Measurements from ENCODE around the gene CCDC187.
"Not testable (repeated sequence)": the region's sequence is repeated elsewhere in the genome, so short reads cannot be mapped to it uniquely, and the experiment has no call there.

Gene CCDC187

GRCh38 chr9:136283291-136284235 lies 20.3 kb downstream of the CCDC187 start:
- peak; percentile 78 for DNase-seq

GRCh38 chr9:136282272-136282861 lies 21.5 kb downstream of the CCDC187 start:
- no peak for DNase-seq

GRCh38 chr9:136281421-136282271 lies 22.2 kb downstream of the CCDC187 start:
- DNase-seq, result no peak

- no peak for DNase-seq
Observed at GRCh38 chr9:136280535-136281315, 23.2 kb downstream of the CCDC187 start.

GRCh38 chr9:136279471-136279870 lies 24.4 kb downstream of the CCDC187 start:
- no peak for DNase-seq

GRCh38 chr9:136278894-136279293 lies 25.0 kb downstream of the CCDC187 start:
- no peak for DNase-seq

- DNase-seq, result no peak
Observed at GRCh38 chr9:136278221-136278620, 25.7 kb downstream of the CCDC187 start.

GRCh38 chr9:136277746-136278145 lies 26.1 kb downstream of the CCDC187 start:
- DNase-seq, result no peak

GRCh38 chr9:136276716-136277115 lies 27.2 kb downstream of the CCDC187 start:
- no peak for DNase-seq

- DNase-seq, result no peak
Observed at GRCh38 chr9:136275655-136276429, 28.1 kb downstream of the CCDC187 start.

- DNase-seq, result no peak
Observed at GRCh38 chr9:136274786-136275654, 28.9 kb downstream of the CCDC187 start.

- no peak for DNase-seq
Observed at GRCh38 chr9:136273921-136274785, 29.7 kb downstream of the CCDC187 start.

GRCh38 chr9:136273244-136273865 lies 30.5 kb downstream of the CCDC187 start:
- no peak for DNase-seq

GRCh38 chr9:136270173-136270705 lies 33.7 kb downstream of the CCDC187 start:
- DNase-seq, result no peak

- no peak for DNase-seq
Observed at GRCh38 chr9:136268735-136269134, 35.2 kb downstream of the CCDC187 start.

- no peak for DNase-seq
Observed at GRCh38 chr9:136268318-136268717, 35.6 kb downstream of the CCDC187 start.

GRCh38 chr9:136267261-136268111 lies 36.4 kb downstream of the CCDC187 start:
- peak; percentile 86 for DNase-seq

GRCh38 chr9:136266641-136267040 lies 37.3 kb downstream of the CCDC187 start:
- not testable (repeated sequence) for DNase-seq

All from stimulated activated CD4-positive, alpha-beta T cell treated with anti-CD3 and anti-CD28 coated beads, Interleukin-4, amount 100 ng/mL, for 24 hours (primary cell).